ENCODE data around the gene EMC9.

Gene EMC9

DNA sequence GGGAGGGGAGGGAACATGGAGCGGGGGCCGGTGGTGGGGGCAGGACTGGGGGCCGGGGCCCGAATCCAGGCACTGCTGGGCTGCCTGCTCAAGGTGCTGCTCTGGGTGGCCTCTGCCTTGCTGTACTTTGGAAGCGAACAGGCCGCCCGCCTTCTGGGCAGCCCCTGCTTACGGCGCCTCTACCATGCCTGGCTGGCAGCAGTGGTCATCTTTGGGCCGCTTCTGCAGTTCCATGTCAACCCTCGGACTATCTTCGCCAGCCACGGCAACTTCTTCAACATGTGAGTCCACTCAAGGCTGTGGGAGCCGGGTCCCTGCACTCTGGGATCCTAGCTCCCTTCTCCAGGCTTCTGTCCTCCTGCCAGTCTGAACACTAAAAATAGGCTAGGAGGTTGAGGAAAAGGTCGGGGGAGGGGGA lies 9.8 kb downstream of the EMC9 start:
- Histone ChIP-seq H3K4me1 (ENCODE audit: low read length) (no peaks in the 10 kb centered on the region), H3K27ac (ENCODE audit: low read length) (no peak overlapping the region), H3K9ac (ENCODE audit: low read length) (no peak overlapping the region), H3K79me2 (ENCODE audit: low read length) (peaks cover 6% of the 10 kb centered on the region), H4K20me1 (ENCODE audit: insufficient read depth, low read length) (no peaks in the 10 kb centered on the region), H3F3A (ENCODE audit: insufficient read depth, low read length) (0 out of 2 replicates have a peak, but pooled peaks cover 2% of the 10 kb centered on the region), H3K4me3 (ENCODE audit: low read length) (no peak overlapping the region), H3K9me2 (replicated peaks; ENCODE audit: insufficient read depth, low read length) (no peaks in the 10 kb centered on the region), H2AFZ (ENCODE audit: low read length) (no peak overlapping the region), H3K4me2 (ENCODE audit: low read depth, low read length) (no peak overlapping the region), H3K9me3 (replicated peaks; ENCODE audit: insufficient read depth, low read length) (no peaks in the 10 kb centered on the region), H3K36me3 (replicated peaks; ENCODE audit: insufficient read depth, low read length) (no peaks in the 10 kb centered on the region), H3K27me3 (replicated peaks; ENCODE audit: insufficient read depth, low read length) (no peaks in the 10 kb centered on the region)
- DNase-seq: no peak
- TF ChIP-seq, protein P1, sequence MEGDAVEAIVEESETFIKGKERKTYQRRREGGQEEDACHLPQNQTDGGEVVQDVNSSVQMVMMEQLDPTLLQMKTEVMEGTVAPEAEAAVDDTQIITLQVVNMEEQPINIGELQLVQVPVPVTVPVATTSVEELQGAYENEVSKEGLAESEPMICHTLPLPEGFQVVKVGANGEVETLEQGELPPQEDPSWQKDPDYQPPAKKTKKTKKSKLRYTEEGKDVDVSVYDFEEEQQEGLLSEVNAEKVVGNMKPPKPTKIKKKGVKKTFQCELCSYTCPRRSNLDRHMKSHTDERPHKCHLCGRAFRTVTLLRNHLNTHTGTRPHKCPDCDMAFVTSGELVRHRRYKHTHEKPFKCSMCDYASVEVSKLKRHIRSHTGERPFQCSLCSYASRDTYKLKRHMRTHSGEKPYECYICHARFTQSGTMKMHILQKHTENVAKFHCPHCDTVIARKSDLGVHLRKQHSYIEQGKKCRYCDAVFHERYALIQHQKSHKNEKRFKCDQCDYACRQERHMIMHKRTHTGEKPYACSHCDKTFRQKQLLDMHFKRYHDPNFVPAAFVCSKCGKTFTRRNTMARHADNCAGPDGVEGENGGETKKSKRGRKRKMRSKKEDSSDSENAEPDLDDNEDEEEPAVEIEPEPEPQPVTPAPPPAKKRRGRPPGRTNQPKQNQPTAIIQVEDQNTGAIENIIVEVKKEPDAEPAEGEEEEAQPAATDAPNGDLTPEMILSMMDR (IDR thresholded peaks at IDR 0.05; ENCODE audit: low read length): no peak
- TF ChIP-seq EZH2phosphoT487 (IDR thresholded peaks at IDR 0.05; ENCODE audit: low read length) (no peak), EZH2 (optimal IDR thresholded peaks at IDR 0.05; ENCODE audit: low read depth, low read length) (no peak)

DNA sequence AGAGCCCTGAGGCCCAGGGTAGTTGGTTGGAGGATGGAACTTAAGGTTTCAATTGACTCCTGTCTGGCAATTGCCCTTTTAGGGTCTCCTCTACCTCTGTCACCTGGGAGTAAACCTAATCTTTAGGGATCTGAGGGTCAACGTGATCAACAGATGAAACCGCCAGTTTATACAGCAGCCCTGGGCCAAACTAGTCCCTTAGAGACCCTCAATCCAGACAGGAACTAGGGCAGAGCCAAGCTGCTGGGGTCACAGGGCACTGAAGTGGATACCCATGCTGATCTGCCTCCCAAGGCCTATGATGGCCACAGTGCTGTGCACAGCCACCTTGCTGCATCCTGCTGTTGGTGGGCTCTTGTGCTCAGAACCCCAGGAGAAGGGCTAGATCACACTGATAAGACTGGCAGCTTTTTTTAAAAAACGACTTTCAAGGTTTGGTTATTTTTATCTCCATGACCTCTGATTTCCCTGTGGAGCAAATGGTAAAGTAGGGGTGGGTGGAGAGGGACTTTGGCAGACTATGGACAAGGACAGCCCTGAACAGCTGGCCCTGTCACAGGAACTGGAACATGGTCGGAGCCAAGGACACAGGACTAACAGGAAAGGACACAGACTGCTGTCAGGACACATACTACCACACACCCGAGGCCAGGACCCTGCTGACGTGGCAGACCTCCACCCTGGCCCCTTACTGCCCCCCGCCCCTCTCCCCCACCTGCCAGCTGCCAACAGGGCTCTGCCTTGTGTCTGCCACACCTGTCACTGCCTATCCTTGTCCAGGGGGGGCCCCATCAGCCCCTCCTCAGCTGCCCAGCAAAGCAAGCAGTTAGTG lies 10.5 kb downstream of the EMC9 start:
- Histone ChIP-seq H3K9ac (ENCODE audit: low read length) (no peak overlapping the region), H3K9me2 (replicated peaks; ENCODE audit: insufficient read depth, low read length) (no peaks in the 10 kb centered on the region), H2AFZ (ENCODE audit: low read length) (no peak overlapping the region), H3K27ac (ENCODE audit: low read length) (no peak overlapping the region), H3K4me3 (ENCODE audit: low read length) (no peak overlapping the region), H4K20me1 (ENCODE audit: insufficient read depth, low read length) (no peaks in the 10 kb centered on the region), H3K27me3 (replicated peaks; ENCODE audit: insufficient read depth, low read length) (no peaks in the 10 kb centered on the region), H3K79me2 (ENCODE audit: low read length) (no peaks in the 10 kb centered on the region), H3K4me1 (ENCODE audit: low read length) (no peaks in the 10 kb centered on the region), H3K9me3 (replicated peaks; ENCODE audit: insufficient read depth, low read length) (no peaks in the 10 kb centered on the region), H3K36me3 (replicated peaks; ENCODE audit: insufficient read depth, low read length) (no peaks in the 10 kb centered on the region), H3K4me2 (ENCODE audit: low read depth, low read length) (no peak overlapping the region), H3F3A (ENCODE audit: insufficient read depth, low read length) (0 out of 2 replicates have a peak, but pooled peaks cover 2% of the 10 kb centered on the region)
- DNase-seq: no peak
- TF ChIP-seq EZH2 (optimal IDR thresholded peaks at IDR 0.05; ENCODE audit: low read depth, low read length) (no peak), EZH2phosphoT487 (IDR thresholded peaks at IDR 0.05; ENCODE audit: low read length) (no peak)
- TF ChIP-seq, protein P1 (IDR thresholded peaks at IDR 0.05; ENCODE audit: low read length): no peak

DNA sequence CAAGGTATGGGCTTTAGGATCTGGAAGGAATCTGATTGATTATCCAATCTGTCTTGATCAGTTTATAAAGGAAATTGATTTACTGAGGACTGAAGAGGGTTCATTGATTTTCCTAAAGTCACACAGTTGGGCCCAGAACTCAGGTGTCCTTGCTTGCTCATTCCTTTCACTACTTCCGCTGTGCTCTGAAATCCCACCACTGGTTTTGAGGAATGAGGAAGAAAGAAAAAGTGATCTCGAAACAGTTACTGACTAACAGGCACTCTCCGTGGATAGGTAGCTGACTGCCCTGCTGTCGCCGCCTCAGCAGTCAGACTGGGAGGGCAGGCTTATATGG lies 11.0 kb downstream of the EMC9 start, which contains the start of gene FITM1:
TSS of gene FITM1 (plus strand) at position 280 of the 337 bp plus-strand sequence. CDS start 905 bp downstream, outside the sequence.
- no peak within 1 kb of the TSS for H3K27ac ChIP-seq (ENCODE audit: low read length)
- TF ChIP-seq EZH2 (optimal IDR thresholded peaks at IDR 0.05; ENCODE audit: low read depth, low read length) (no peak), EZH2phosphoT487 (IDR thresholded peaks at IDR 0.05; ENCODE audit: low read length) (no peak)
- TF ChIP-seq, protein P1 (IDR thresholded peaks at IDR 0.05; ENCODE audit: low read length): no peak
- H3K79me2 ChIP-seq (ENCODE audit: low read length): no peaks in the 10 kb centered on the region
- H3K4me1 ChIP-seq (ENCODE audit: low read length): no peaks in the 10 kb centered on the region
- no peaks in the 10 kb centered on the region for H3K9me3 ChIP-seq (replicated peaks; ENCODE audit: insufficient read depth, low read length)
- H3K9ac ChIP-seq (ENCODE audit: low read length): no peak within 1 kb of the TSS
- no peaks in the 10 kb centered on the region for H4K20me1 ChIP-seq (ENCODE audit: insufficient read depth, low read length)
- H3K9me2 ChIP-seq (replicated peaks; ENCODE audit: insufficient read depth, low read length): no peaks in the 10 kb centered on the region
- no peaks in the 10 kb centered on the region for H3F3A ChIP-seq (ENCODE audit: insufficient read depth, low read length)
- no peaks in the 10 kb centered on the region for H3K27me3 ChIP-seq (replicated peaks; ENCODE audit: insufficient read depth, low read length)
- no peak within 1 kb of the TSS for H3K4me2 ChIP-seq (ENCODE audit: low read depth, low read length)
- H3K36me3 ChIP-seq (replicated peaks; ENCODE audit: insufficient read depth, low read length): no peaks in the 10 kb centered on the region
- H3K4me3 ChIP-seq (ENCODE audit: low read length): no peak within 1 kb of the TSS
- no peak within 1 kb of the TSS for H2AFZ ChIP-seq (ENCODE audit: low read length)
- no peak for DNase-seq
